WTC11 (cell line): ENCODE data around the gene C6orf141. TPM values are rescaled to one million over a fixed set of nuclear protein-coding genes. Genes with fewer than 3 reads are reported as not detected.

Experiments used
- ATAC-seq: fragments of 200-7000 bp; cut with Tn5 transposase; 2 replicates; pipeline ENCODE4 v1.10.0; 2021; ENCODE audit warnings: mild to moderate bottlenecking, moderate library complexity
- CTCF ChIA-PET: fragments of 300-600 bp; sonication (Branson Sonifier 250); formaldehyde crosslinking; loops from one replicate; lab custom pipeline; 2021; ENCODE audit warnings: antibody characterized with exemption; lab: Charles Lee
- POLR2A ChIA-PET: fragments of 350-600 bp; sonication (Branson Sonifier 250); formaldehyde crosslinking; loops from one replicate; lab custom pipeline; 2021; ENCODE audit warnings: antibody characterized with exemption; lab: Charles Lee
- DNase-seq: peaks from one replicate; pipeline ENCODE4 v3.0.0; 2021; ENCODE audit warnings: low spot score
- H3K27ac Mint-ChIP-seq: 2 replicates; pipeline ENCODE4 v1.8.0; 2021; ENCODE audit warnings: mixed read lengths
- H3K27me3 Mint-ChIP-seq: 2 replicates; pipeline ENCODE4 v1.8.0; 2021; ENCODE audit warnings: low read depth, mild to moderate bottlenecking, moderate library complexity, mixed read lengths
- H3K36me3 Mint-ChIP-seq: 2 replicates; pipeline ENCODE4 v1.8.0; 2021; ENCODE audit warnings: mixed read lengths
- H3K4me1 Mint-ChIP-seq: 2 replicates; pipeline ENCODE4 v1.8.0; 2022; ENCODE audit warnings: mixed read lengths
- H3K4me3 Mint-ChIP-seq: 2 replicates; pipeline ENCODE4 v1.8.0; 2021; ENCODE audit warnings: mild to moderate bottlenecking, moderate library complexity, mixed read lengths
- H3K9me3 Mint-ChIP-seq: 2 replicates; pipeline ENCODE4 v1.8.0; 2021; ENCODE audit warnings: mixed read lengths
- CBFB ChIP-seq: sonication (generic); formaldehyde crosslinking; IDR thresholded peaks from 2 replicates; pipeline ENCODE4 v1.8.1; 2022; ENCODE audit warnings: mild to moderate bottlenecking, low read depth, missing genetic modification reagents
- E2F1 ChIP-seq: sonication (generic); formaldehyde crosslinking; IDR thresholded peaks from 2 replicates; pipeline ENCODE4 v1.8.0; 2022; ENCODE audit warnings: mild to moderate bottlenecking, missing genetic modification reagents
- EMX1 ChIP-seq: fragments of 250-450 bp; sonication (Bioruptor Pico); IDR thresholded peaks from 2 replicates; pipeline ENCODE4 v1.8.0; 2021; ENCODE audit warnings: mild to moderate bottlenecking
- FOXJ3 ChIP-seq: sonication (generic); formaldehyde crosslinking; IDR thresholded peaks from 2 replicates; pipeline ENCODE4 v1.9.0; 2021; ENCODE audit warnings: missing genetic modification reagents, mild to moderate bottlenecking, borderline replicate concordance
- FOXK1 ChIP-seq: sonication (generic); formaldehyde crosslinking; IDR thresholded peaks from 2 replicates; pipeline ENCODE4 v1.8.0; 2022; ENCODE audit warnings: mild to moderate bottlenecking, moderate library complexity, missing genetic modification reagents
- MLX ChIP-seq: sonication (generic); formaldehyde crosslinking; IDR thresholded peaks from 2 replicates; pipeline ENCODE4 v1.8.1; 2023; ENCODE audit warnings: mild to moderate bottlenecking, missing genetic modification reagents, moderate library complexity
- MYBL2 ChIP-seq: sonication (generic); formaldehyde crosslinking; IDR thresholded peaks from 2 replicates; pipeline ENCODE4 v1.8.1; 2023; ENCODE audit warnings: mild to moderate bottlenecking, moderate library complexity, missing genetic modification reagents
- NFATC4 ChIP-seq: fragments of 250-450 bp; sonication (Bioruptor Pico); IDR thresholded peaks from 2 replicates; pipeline ENCODE4 v1.9.0; 2021; ENCODE audit warnings: mild to moderate bottlenecking
- NR3C1 ChIP-seq: sonication (generic); formaldehyde crosslinking; conservative IDR thresholded peaks from 2 replicates; pipeline ENCODE4 v1.8.1; 2023; ENCODE audit warnings: low read depth, mild to moderate bottlenecking, missing genetic modification reagents
- PRDM15 ChIP-seq: sonication (generic); formaldehyde crosslinking; IDR thresholded peaks from 2 replicates; pipeline ENCODE4 v1.8.0; 2022; ENCODE audit warnings: missing genetic modification reagents
- RELA ChIP-seq: sonication (generic); formaldehyde crosslinking; IDR thresholded peaks from 2 replicates; pipeline ENCODE4 v1.8.1; 2022; ENCODE audit warnings: missing genetic modification reagents, mild to moderate bottlenecking, borderline replicate concordance
- SMAD3 ChIP-seq: sonication (generic); formaldehyde crosslinking; IDR thresholded peaks from 2 replicates; pipeline ENCODE4 v1.8.0; 2022; ENCODE audit warnings: missing genetic modification reagents, mild to moderate bottlenecking, borderline replicate concordance
- TEAD1 ChIP-seq: sonication (generic); formaldehyde crosslinking; IDR thresholded peaks from 2 replicates; pipeline ENCODE4 v1.8.0; 2022; ENCODE audit warnings: mild to moderate bottlenecking, missing genetic modification reagents
- ZNF263 ChIP-seq: sonication (generic); formaldehyde crosslinking; IDR thresholded peaks from 2 replicates; pipeline ENCODE4 v1.8.1; 2022; ENCODE audit warnings: low read depth, mild to moderate bottlenecking, moderate library complexity, missing genetic modification reagents
- ZNF423 ChIP-seq: fragments of 250-450 bp; sonication (Bioruptor Pico); IDR thresholded peaks from 2 replicates; pipeline ENCODE4 v2.1.2; 2022; ENCODE audit warnings: mild to moderate bottlenecking, moderate library complexity
- total RNA-seq: library from RNA; stranded (reverse); gene quantifications from 3 replicates; pipeline ENCODE4 v1.2.3, GENCODE V29; 2021
- TF ChIP-seq, protein P1 (sequence below): fragments of 250-450 bp; sonication (Bioruptor Pico); IDR thresholded peaks from 2 replicates; pipeline ENCODE4 v1.9.0; 2021; ENCODE audit warnings: mild to moderate bottlenecking, borderline replicate concordance
- TF ChIP-seq, protein P2 (sequence below): sonication (generic); formaldehyde crosslinking; IDR thresholded peaks from 2 replicates; pipeline ENCODE4 v1.8.1; 2023; ENCODE audit warnings: mild to moderate bottlenecking, missing genetic modification reagents
- TF ChIP-seq, protein P3 (sequence below): sonication (generic); formaldehyde crosslinking; IDR thresholded peaks from 2 replicates; pipeline ENCODE4 v1.8.1; 2022; ENCODE audit warnings: low read depth, mild to moderate bottlenecking, moderate library complexity, missing genetic modification reagents, borderline replicate concordance
- TF ChIP-seq, protein P4 (sequence below): sonication (generic); formaldehyde crosslinking; IDR thresholded peaks from 2 replicates; pipeline ENCODE4 v1.8.0; 2022; ENCODE audit warnings: mild to moderate bottlenecking, missing genetic modification reagents

The C6orf141 gene
- total RNA-seq, 1 experiment from 2014 or later = 14.4 TPM

DNA sequence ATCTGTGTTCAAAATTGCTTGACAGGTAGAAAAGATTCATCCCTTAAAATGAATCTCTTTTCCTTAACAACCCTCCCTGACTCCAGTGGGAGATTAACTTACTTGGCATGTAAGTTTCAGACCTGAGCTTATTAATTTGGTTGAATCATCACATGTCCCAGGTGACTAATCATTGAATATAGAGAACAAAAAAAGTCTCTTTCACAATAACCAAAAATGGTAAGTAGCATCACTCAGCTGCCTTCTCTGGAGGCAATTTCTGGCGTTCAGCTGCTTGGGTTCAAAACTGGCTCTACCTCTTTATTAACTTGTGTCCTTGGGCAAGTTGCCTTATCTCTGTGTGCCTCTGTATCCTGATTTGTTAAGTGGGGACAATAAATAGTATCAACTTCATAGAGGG lies 2.9 kb downstream of the C6orf141 start:
- DNase-seq (no peak), ATAC-seq (no peak)
- Mint-ChIP-seq H3K27ac (no peak overlapping the region), H3K36me3 (peaks cover 27% of the 10 kb centered on the region), H3K9me3 (no peaks in the 10 kb centered on the region), H3K27me3 (peaks cover 91% of the 10 kb centered on the region), H3K4me1 (peaks cover 59% of the 10 kb centered on the region), H3K4me3 (no peak overlapping the region)
- ChIA-PET CTCF (interaction anchor here (1.1 kb wide), 1 partner anchor 21 kb away, joined by 4 read pairs; no protein-coding TSS in a partner anchor), POLR2A (no interaction called here)
- TF ChIP-seq FOXJ3 (CRISPR knock-in tag) (no peak), EMX1 (CRISPR knock-in tag) (no peak), FOXK1 (no peak), E2F1 (CRISPR knock-in tag) (no peak), RELA (no peak), ZNF263 (CRISPR knock-in tag) (no peak), NFATC4 (CRISPR knock-in tag) (no peak), SMAD3 (CRISPR knock-in tag) (no peak), PRDM15 (CRISPR knock-in tag) (no peak), NR3C1 (CRISPR knock-in tag) (no peak)
- TF ChIP-seq, protein P1, sequence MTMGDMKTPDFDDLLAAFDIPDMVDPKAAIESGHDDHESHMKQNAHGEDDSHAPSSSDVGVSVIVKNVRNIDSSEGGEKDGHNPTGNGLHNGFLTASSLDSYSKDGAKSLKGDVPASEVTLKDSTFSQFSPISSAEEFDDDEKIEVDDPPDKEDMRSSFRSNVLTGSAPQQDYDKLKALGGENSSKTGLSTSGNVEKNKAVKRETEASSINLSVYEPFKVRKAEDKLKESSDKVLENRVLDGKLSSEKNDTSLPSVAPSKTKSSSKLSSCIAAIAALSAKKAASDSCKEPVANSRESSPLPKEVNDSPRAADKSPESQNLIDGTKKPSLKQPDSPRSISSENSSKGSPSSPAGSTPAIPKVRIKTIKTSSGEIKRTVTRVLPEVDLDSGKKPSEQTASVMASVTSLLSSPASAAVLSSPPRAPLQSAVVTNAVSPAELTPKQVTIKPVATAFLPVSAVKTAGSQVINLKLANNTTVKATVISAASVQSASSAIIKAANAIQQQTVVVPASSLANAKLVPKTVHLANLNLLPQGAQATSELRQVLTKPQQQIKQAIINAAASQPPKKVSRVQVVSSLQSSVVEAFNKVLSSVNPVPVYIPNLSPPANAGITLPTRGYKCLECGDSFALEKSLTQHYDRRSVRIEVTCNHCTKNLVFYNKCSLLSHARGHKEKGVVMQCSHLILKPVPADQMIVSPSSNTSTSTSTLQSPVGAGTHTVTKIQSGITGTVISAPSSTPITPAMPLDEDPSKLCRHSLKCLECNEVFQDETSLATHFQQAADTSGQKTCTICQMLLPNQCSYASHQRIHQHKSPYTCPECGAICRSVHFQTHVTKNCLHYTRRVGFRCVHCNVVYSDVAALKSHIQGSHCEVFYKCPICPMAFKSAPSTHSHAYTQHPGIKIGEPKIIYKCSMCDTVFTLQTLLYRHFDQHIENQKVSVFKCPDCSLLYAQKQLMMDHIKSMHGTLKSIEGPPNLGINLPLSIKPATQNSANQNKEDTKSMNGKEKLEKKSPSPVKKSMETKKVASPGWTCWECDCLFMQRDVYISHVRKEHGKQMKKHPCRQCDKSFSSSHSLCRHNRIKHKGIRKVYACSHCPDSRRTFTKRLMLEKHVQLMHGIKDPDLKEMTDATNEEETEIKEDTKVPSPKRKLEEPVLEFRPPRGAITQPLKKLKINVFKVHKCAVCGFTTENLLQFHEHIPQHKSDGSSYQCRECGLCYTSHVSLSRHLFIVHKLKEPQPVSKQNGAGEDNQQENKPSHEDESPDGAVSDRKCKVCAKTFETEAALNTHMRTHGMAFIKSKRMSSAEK = no peak

GRCh38 chr6:49555951-49556350 lies 5.5 kb downstream of the C6orf141 start:
- POLR2A ChIA-PET = no interaction called here
- H3K4me3 Mint-ChIP-seq = no peak overlapping the region
- CTCF ChIA-PET = no interaction called here
- no peak for DNase-seq
- peaks cover 27% of the 10 kb centered on the region for H3K36me3 Mint-ChIP-seq
- ATAC-seq = no peak
- H3K9me3 Mint-ChIP-seq = no peaks in the 10 kb centered on the region
- peaks cover 41% of the 10 kb centered on the region for H3K4me1 Mint-ChIP-seq
- H3K27ac Mint-ChIP-seq = no peak overlapping the region
- H3K27me3 Mint-ChIP-seq = peaks cover 96% of the 10 kb centered on the region
- TF ChIP-seq CBFB (CRISPR knock-in tag) (no peak), MYBL2 (CRISPR knock-in tag) (no peak), ZNF423 (CRISPR knock-in tag) (no peak), MLX (CRISPR knock-in tag) (no peak), E2F1 (CRISPR knock-in tag) (no peak), TEAD1 (no peak)
- TF ChIP-seq, protein P2, sequence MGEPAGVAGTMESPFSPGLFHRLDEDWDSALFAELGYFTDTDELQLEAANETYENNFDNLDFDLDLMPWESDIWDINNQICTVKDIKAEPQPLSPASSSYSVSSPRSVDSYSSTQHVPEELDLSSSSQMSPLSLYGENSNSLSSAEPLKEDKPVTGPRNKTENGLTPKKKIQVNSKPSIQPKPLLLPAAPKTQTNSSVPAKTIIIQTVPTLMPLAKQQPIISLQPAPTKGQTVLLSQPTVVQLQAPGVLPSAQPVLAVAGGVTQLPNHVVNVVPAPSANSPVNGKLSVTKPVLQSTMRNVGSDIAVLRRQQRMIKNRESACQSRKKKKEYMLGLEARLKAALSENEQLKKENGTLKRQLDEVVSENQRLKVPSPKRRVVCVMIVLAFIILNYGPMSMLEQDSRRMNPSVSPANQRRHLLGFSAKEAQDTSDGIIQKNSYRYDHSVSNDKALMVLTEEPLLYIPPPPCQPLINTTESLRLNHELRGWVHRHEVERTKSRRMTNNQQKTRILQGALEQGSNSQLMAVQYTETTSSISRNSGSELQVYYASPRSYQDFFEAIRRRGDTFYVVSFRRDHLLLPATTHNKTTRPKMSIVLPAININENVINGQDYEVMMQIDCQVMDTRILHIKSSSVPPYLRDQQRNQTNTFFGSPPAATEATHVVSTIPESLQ = no peak
- TF ChIP-seq, protein P3, sequence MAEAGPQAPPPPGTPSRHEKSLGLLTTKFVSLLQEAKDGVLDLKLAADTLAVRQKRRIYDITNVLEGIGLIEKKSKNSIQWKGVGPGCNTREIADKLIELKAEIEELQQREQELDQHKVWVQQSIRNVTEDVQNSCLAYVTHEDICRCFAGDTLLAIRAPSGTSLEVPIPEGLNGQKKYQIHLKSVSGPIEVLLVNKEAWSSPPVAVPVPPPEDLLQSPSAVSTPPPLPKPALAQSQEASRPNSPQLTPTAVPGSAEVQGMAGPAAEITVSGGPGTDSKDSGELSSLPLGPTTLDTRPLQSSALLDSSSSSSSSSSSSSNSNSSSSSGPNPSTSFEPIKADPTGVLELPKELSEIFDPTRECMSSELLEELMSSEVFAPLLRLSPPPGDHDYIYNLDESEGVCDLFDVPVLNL = no peak
- TF ChIP-seq, protein P4, sequence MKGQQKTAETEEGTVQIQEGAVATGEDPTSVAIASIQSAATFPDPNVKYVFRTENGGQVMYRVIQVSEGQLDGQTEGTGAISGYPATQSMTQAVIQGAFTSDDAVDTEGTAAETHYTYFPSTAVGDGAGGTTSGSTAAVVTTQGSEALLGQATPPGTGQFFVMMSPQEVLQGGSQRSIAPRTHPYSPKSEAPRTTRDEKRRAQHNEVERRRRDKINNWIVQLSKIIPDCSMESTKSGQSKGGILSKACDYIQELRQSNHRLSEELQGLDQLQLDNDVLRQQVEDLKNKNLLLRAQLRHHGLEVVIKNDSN = no peak
